Right hindlimb (tissue), 1 donor: ENCODE measurements around the gene CMC2.

Experiments used
- DNase-seq: peaks from one replicate; pipeline ENCODE4 v3.0.0-alpha.2; 2018

The CMC2 gene

DNA sequence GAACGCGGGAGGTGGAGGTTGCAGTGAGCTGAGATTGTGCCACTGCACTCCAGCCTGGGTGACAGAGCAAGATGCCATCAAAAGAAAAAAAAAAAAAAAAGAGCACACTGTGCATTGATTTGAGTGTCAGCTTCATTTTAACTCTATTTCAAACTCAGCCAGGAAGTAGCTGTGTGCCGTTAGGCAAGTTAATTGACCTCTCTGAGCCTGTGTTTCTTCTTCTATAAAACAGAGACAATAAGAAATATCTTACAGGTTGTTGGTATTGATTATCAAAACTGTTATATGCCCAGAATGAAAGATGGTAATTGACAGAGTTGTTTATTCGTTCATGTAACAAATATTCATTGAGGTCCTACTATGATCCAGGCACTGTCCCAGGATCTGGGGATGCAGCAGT, 83.3 kb downstream of the CMC2 start:
- no peak for DNase-seq
